Urinary bladder (tissue), 4 donors: ENCODE results near the gene FSTL4. TPM values are rescaled to one million over a fixed set of nuclear protein-coding genes. Genes with fewer than 3 reads are reported as not detected.
"Not testable (repeated sequence)": the region's sequence is repeated elsewhere in the genome, so short reads cannot be mapped to it uniquely, and the experiment has no call there.

Source experiments
- DNase-seq: peaks from one replicate; pipeline ENCODE4 v3.0.0-alpha.2; 2015; ENCODE audit errors: extremely low spot score
- H3K27ac ChIP-seq: one replicate; pipeline ENCODE4 v1.5.1; 2013; ENCODE audit warnings: low read depth, mild to moderate bottlenecking, moderate library complexity
- H3K36me3 ChIP-seq: one replicate; pipeline ENCODE4 v1.6.1; 2013; ENCODE audit warnings: mild to moderate bottlenecking, moderate library complexity; ENCODE audit not compliant: insufficient read depth
- H3K4me1 ChIP-seq: one replicate; pipeline ENCODE4 v1.6.1; 2013; ENCODE audit warnings: mild to moderate bottlenecking, moderate library complexity; ENCODE audit not compliant: insufficient read depth
- H3K4me3 ChIP-seq: one replicate; pipeline ENCODE4 v1.5.1; 2013; ENCODE audit warnings: low read depth, low read length
- WGBS: extraction: QIAGEN DNeasy Blood & Tissue Kit; methylation state at CpG from one replicate; pipeline ENCODE4 v1.1.7; 2013; 5-methylcytosine and 5-hydroxymethylcytosine counted together
- polyA plus RNA-seq: library from polyadenylated mRNA; stranded (reverse); fragments of 200-250 nt; gene quantifications from one replicate; pipeline ENCODE4 v1.2.3, GENCODE V29; 2013
- total RNA-seq: library from RNA; depleted of rRNA; stranded (reverse); fragments of >200 nt; gene quantifications from one replicate; pipeline ENCODE4 v1.2.3, GENCODE V29; 2014
- donor health status: healthy with polysubstance abuse.
- donor health status: healthy.

FSTL4 gene
- total and polyA plus RNA-seq, 2 donors = 4.0 to 7.5 TPM

GRCh38 chr5:133559960-133560359 is 52.4 kb downstream of the FSTL4 start:
- no peaks in the 10 kb centered on the region for H3K4me1 ChIP-seq
- H3K4me3 ChIP-seq = no peak overlapping the region
- no peaks in the 10 kb centered on the region for H3K36me3 ChIP-seq
- no peak for DNase-seq
- no peak overlapping the region for H3K27ac ChIP-seq
- 70% methylated on average over 5 of the region's 5 CpGs for WGBS

DNA sequence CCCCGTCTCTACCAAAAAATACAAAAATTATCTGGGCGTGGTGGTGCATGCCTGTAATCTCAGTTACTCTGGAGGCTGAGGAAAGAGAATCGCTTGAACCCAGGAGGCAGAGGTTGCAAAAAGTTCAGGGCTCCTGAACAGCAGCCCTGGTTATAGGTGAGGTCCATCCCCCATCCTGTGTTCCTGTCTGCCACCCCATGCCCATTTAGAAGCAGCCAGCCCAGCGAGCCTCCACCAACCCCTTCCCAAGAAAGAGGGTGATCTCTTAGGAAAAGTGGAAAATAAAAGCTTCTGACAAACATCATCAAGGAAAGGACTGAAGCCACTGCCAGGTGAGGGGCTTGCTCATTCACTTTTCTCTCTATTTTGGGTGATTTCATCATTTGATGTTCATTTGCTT is 55.8 kb downstream of the FSTL4 start:
- H3K4me3 ChIP-seq = no peak overlapping the region
- no peaks in the 10 kb centered on the region for H3K4me1 ChIP-seq
- H3K27ac ChIP-seq = no peak overlapping the region
- DNase-seq = no peak
- H3K36me3 ChIP-seq = no peaks in the 10 kb centered on the region
- WGBS = 92% methylated on average over 4 of the region's 4 CpGs

GRCh38 chr5:133554279-133554678 is 58.1 kb downstream of the FSTL4 start:
- no peaks in the 10 kb centered on the region for H3K36me3 ChIP-seq
- no peak overlapping the region for H3K4me3 ChIP-seq
- H3K4me1 ChIP-seq = no peaks in the 10 kb centered on the region
- WGBS = 71% methylated on average over 6 of the region's 6 CpGs
- H3K27ac ChIP-seq = no peak overlapping the region
- no peak for DNase-seq

DNA sequence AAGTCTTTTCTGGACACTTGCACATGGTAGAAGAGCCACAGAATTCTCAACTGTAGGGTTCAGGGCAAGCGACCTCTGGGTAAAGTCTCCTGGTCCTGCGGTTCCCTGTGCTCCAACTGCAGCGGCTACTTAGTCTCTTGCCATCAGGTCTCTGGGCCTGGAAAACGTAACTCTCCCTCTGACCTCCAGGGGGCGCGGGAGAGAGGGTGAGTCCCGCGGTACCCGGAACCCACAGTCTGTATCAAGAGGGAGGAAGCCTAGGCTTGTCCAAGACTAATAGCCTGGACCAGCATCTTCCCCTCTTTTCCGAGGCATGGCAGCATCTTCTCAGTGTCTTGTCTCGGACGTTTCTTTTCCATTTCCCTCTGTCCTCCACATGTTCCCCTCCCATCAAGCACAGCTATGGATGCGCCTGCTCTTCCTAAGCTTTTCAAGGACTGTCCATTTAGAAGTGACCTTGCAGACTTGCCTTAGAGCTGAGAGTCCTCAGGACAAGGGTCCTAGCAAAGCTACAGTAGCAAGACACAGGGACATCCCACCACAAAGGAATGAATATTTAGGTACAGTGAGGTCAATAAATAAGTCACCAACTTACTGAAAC is 59.3 kb downstream of the FSTL4 start:
- WGBS = 31% methylated on average over 13 of the region's 13 CpGs

GRCh38 chr5:133546500-133546899 is 65.8 kb downstream of the FSTL4 start:
- no peak for DNase-seq
- 84% methylated on average over 1 of the region's 1 CpG for WGBS
- H3K27ac ChIP-seq = no peak overlapping the region

More for the DNA sequence above, 59.3 kb downstream of the FSTL4 start:
- Histone ChIP-seq H3K4me1 (no peaks in the 10 kb centered on the region), H3K27ac (no peak overlapping the region), H3K4me3 (no peak overlapping the region), H3K36me3 (no peaks in the 10 kb centered on the region)
- no peak for DNase-seq

GRCh38 chr5:133544346-133544745 is 68.0 kb downstream of the FSTL4 start:
- no peaks in the 10 kb centered on the region for H3K36me3 ChIP-seq
- no peaks in the 10 kb centered on the region for H3K4me1 ChIP-seq
- H3K27ac ChIP-seq = no peak overlapping the region
- no peak overlapping the region for H3K4me3 ChIP-seq
- DNase-seq = no peak
- WGBS = 63% methylated on average over 3 of the region's 3 CpGs

More at GRCh38 chr5:133546500-133546899, 65.8 kb downstream of the FSTL4 start:
- Histone ChIP-seq H3K4me3 (no peak overlapping the region), H3K4me1 (no peaks in the 10 kb centered on the region), H3K36me3 (no peaks in the 10 kb centered on the region)

- H3K4me3 ChIP-seq = no peak overlapping the region
- no peaks in the 10 kb centered on the region for H3K36me3 ChIP-seq
- H3K4me1 ChIP-seq = no peaks in the 10 kb centered on the region
- DNase-seq = no peak
- 66% methylated on average over 1 of the region's 1 CpG for WGBS
- H3K27ac ChIP-seq = no peak overlapping the region
These were observed 72.5 kb downstream of the FSTL4 start for GRCh38 chr5:133539818-133540217.

DNA sequence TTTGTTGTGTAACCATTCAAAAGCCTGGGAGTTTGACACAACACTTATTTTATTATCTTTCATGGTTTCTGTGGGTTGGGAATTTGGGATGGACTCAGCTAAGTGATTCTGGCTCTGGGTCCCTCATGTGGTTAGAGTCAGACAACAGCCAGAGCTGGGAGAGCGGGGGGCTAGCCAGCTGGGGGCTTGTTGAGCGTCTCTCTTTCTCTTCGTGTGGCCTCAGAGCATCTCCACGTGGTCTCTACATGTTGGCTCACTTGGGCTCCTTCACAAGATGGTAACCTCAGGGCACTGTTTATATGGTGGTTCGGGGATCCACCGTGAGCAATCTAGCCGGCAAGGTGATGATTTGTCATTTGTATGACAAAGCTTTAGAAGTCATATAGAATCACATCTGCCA is 73.6 kb downstream of the FSTL4 start:
- 74% methylated on average over 7 of the region's 7 CpGs for WGBS

DNA sequence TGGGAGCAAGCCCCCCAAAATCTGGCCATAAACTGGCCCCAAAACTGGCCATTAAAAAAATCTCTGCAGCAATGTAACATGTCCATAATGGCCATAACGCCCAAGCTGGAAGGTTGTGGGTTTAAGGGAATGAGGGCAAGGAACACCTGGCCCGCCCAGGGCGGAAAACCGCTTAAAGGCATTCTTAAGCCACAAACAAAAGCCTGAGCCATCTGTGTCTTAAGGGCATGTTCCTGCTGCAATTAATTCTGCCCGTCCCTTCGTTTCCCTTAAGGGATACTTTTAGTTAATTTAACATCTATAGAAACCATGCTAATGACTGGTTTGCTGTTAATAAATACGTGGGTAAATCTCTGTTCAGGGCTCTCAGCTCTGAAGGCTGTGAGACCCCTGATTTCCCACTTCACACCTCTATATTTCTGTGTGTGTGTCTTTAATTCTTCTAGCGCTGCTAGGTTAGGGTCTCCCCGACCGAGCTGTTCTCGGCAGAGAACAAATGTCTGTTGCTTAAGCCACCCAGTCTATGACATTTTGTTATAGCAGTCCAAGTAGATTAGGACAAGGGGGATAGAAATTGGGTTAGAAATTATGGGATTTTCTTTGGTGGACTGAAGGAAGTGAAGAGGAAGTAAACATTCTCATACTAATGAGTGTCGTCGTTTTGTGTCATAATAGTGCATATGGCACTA is 77.0 kb downstream of the FSTL4 start:
- not testable (repeated sequence) for DNase-seq, H3K27ac ChIP-seq, H3K4me3 ChIP-seq, H3K36me3 ChIP-seq, H3K4me1 ChIP-seq
- WGBS = 79% methylated on average over 13 of the region's 13 CpGs

More for the DNA sequence above, 73.6 kb downstream of the FSTL4 start:
- H3K4me1 ChIP-seq = no peaks in the 10 kb centered on the region
- H3K27ac ChIP-seq = no peak overlapping the region
- no peak for DNase-seq
- H3K36me3 ChIP-seq = no peaks in the 10 kb centered on the region
- no peak overlapping the region for H3K4me3 ChIP-seq

- no peak overlapping the region for H3K4me3 ChIP-seq
- H3K36me3 ChIP-seq = no peaks in the 10 kb centered on the region
- H3K27ac ChIP-seq = no peak overlapping the region
- no peak for DNase-seq
- WGBS = 92% methylated on average over 2 of the region's 2 CpGs
- H3K4me1 ChIP-seq = no peaks in the 10 kb centered on the region
These were observed 77.8 kb downstream of the FSTL4 start for GRCh38 chr5:133534566-133534965.

GRCh38 chr5:133533541-133533940 is 78.8 kb downstream of the FSTL4 start:
- Histone ChIP-seq H3K4me1 (no peaks in the 10 kb centered on the region), H3K27ac (no peak overlapping the region), H3K4me3 (no peak overlapping the region), H3K36me3 (no peaks in the 10 kb centered on the region)
- WGBS = 92% methylated on average over 4 of the region's 4 CpGs
- no peak for DNase-seq

- Histone ChIP-seq H3K36me3 (no peaks in the 10 kb centered on the region), H3K4me3 (no peak overlapping the region), H3K27ac (no peak overlapping the region), H3K4me1 (no peaks in the 10 kb centered on the region)
- 39% methylated on average over 4 of the region's 4 CpGs for WGBS
- peak; percentile 57 for DNase-seq
These were observed 80.7 kb downstream of the FSTL4 start for GRCh38 chr5:133531594-133531993.

DNA sequence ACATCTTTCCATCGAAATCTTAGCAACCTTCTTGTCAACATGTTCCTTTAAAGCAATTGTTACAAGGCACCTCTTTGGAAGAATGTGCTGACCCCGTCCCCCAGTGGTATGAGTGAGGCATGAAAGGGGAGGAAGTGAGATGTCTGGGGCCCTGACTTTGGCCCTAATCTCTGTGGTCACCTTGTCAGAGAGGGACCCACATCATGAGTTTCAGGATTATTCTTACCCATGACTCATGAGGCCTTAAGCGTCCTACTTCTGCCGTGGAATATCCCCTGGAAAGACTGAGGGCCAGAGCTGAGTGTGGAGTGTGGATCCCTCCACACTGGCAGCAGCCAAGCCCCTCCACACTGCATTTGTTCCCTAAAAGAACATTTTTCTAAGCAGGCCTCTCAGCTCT is 81.2 kb downstream of the FSTL4 start:
- 76% methylated on average over 4 of the region's 4 CpGs for WGBS
- Histone ChIP-seq H3K4me3 (no peak overlapping the region), H3K27ac (no peak overlapping the region), H3K36me3 (no peaks in the 10 kb centered on the region), H3K4me1 (no peaks in the 10 kb centered on the region)
- DNase-seq = no peak

- H3K4me1 ChIP-seq = no peaks in the 10 kb centered on the region
- DNase-seq = no peak
- no peaks in the 10 kb centered on the region for H3K36me3 ChIP-seq
- WGBS = 82% methylated on average over 6 of the region's 6 CpGs
- H3K4me3 ChIP-seq = no peak overlapping the region
- H3K27ac ChIP-seq = no peak overlapping the region
These were observed 82.1 kb downstream of the FSTL4 start for GRCh38 chr5:133530270-133530669.
